Astrocyte (in vitro differentiated cells and primary cell): ENCODE measurements around the gene PLK1. TPM values are rescaled to one million over a fixed set of nuclear protein-coding genes. Genes with fewer than 3 reads are reported as not detected.

Source experiments
- DNase-seq: peaks from one replicate; pipeline ENCODE4 v3.0.0-alpha.2; 2010; ENCODE audit warnings: low read depth
- FAIRE-seq: peaks from 2 replicates; lab custom pipeline; 2011; peaks lifted over from hg19 to GRCh38; lab: Jason Lieb, UNC
- H2AFZ ChIP-seq: 2 replicates; pipeline ENCODE4 v1.6.0; 2012; ENCODE audit warnings: low read depth, low read length, inconsistent platforms
- H3K27ac ChIP-seq: 2 replicates; pipeline ENCODE4 v1.5.1; 2011; ENCODE audit warnings: low read depth, low read length, inconsistent platforms
- H3K27me3 ChIP-seq: 2 replicates; pipeline ENCODE4 v1.6.0; 2011; ENCODE audit warnings: low read length, inconsistent platforms; ENCODE audit not compliant: insufficient read depth
- H3K36me3 ChIP-seq: 2 replicates; pipeline ENCODE4 v1.5.1; 2011; ENCODE audit warnings: low read length, inconsistent platforms; ENCODE audit not compliant: insufficient read depth
- H3K4me1 ChIP-seq: 2 replicates; pipeline ENCODE4 v1.5.1; 2011; ENCODE audit warnings: low read length, inconsistent platforms; ENCODE audit not compliant: insufficient read depth
- H3K4me2 ChIP-seq: 2 replicates; pipeline ENCODE4 v1.6.0; 2012; ENCODE audit warnings: low read length, inconsistent platforms
- H3K4me3 ChIP-seq: 2 replicates; pipeline ENCODE4 v1.5.1; 2011; ENCODE audit warnings: low read depth, mild to moderate bottlenecking, low read length, inconsistent platforms; ENCODE audit not compliant: insufficient read depth
- H3K79me2 ChIP-seq: 2 replicates; pipeline ENCODE4 v1.6.0; 2012; ENCODE audit warnings: mild to moderate bottlenecking, low read length, inconsistent platforms; ENCODE audit not compliant: insufficient read depth
- H3K9ac ChIP-seq: 2 replicates; pipeline ENCODE4 v1.6.0; 2012; ENCODE audit warnings: mild to moderate bottlenecking, low read length, inconsistent platforms
- H3K9me3 ChIP-seq: 2 replicates; pipeline ENCODE4 v1.5.1; 2012; ENCODE audit warnings: low read depth, mild to moderate bottlenecking, low read length, inconsistent platforms; ENCODE audit not compliant: insufficient read depth
- H4K20me1 ChIP-seq: 2 replicates; pipeline ENCODE4 v1.6.0; 2012; ENCODE audit warnings: low read length, inconsistent platforms; ENCODE audit not compliant: insufficient read depth
- H3K27ac Mint-ChIP-seq: one replicate; pipeline ENCODE4 v1.8.0; 2021; ENCODE audit warnings: mild to moderate bottlenecking, mixed read lengths; ENCODE audit not compliant: unreplicated experiment
- H3K27me3 Mint-ChIP-seq: one replicate; pipeline ENCODE4 v1.8.0; 2021; ENCODE audit warnings: low read depth, mixed read lengths; ENCODE audit not compliant: unreplicated experiment
- H3K36me3 Mint-ChIP-seq: one replicate; pipeline ENCODE4 v1.8.0; 2021; ENCODE audit warnings: low read depth, mixed read lengths; ENCODE audit not compliant: unreplicated experiment
- H3K4me1 Mint-ChIP-seq: one replicate; pipeline ENCODE4 v1.8.0; 2021; ENCODE audit warnings: low read depth, mixed read lengths; ENCODE audit not compliant: unreplicated experiment
- H3K4me3 Mint-ChIP-seq: one replicate; pipeline ENCODE4 v1.8.0; 2021; ENCODE audit warnings: mild to moderate bottlenecking, moderate library complexity, mixed read lengths; ENCODE audit not compliant: unreplicated experiment
- H3K9me3 Mint-ChIP-seq: one replicate; pipeline ENCODE4 v1.8.0; 2021; ENCODE audit warnings: mild to moderate bottlenecking, mixed read lengths; ENCODE audit not compliant: unreplicated experiment
- EZH2 ChIP-seq: IDR thresholded peaks from 2 replicates; pipeline ENCODE4 v1.6.1; 2012; ENCODE audit warnings: mild to moderate bottlenecking, low read length, inconsistent platforms; ENCODE audit not compliant: insufficient read depth
- total RNA-seq: library from RNA; stranded (reverse); gene quantifications from 2 replicates; pipeline ENCODE4 v1.2.1, GENCODE V29; 2021
- TF ChIP-seq, protein P1 (sequence below): IDR thresholded peaks from 2 replicates; pipeline ENCODE4 v1.5.1; 2011; ENCODE audit warnings: low read depth, mild to moderate bottlenecking, inconsistent platforms, low read length, moderate library complexity; ENCODE audit not compliant: insufficient read depth

The PLK1 gene
- total RNA-seq, 1 donor from 2014 or later, result 10.5 TPM

DNA sequence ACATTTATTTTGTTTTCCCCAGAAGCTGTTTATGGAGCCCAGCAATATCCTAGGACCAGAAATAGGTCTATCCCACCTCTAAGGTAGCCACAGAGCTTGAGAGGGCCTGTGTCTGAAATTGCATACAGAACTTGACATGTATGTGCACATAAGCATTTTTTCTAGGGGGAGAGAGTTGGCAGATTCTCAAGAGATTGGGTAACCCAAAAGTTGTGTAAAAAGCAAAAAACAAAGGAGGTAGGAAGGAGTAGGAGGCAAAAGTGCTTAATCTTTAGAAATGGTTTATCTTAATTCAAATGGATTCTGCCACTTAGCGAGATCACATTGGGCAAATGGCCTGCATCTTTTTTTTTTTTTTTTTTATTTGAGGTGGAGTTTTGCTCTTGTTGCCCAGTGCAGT is 3.5 kb downstream of the PLK1 start:
- H3K4me3 ChIP-seq, result no peak overlapping the region
- peaks cover 23% of the 10 kb centered on the region for H3K4me1 ChIP-seq
- H4K20me1 ChIP-seq, result peaks cover 47% of the 10 kb centered on the region
- peaks cover 67% of the 10 kb centered on the region for H3K79me2 ChIP-seq
- H3K4me1 Mint-ChIP-seq, result peaks cover 9% of the 10 kb centered on the region
- H3K9me3 Mint-ChIP-seq, result no peaks in the 10 kb centered on the region
- no peak overlapping the region for H3K27ac Mint-ChIP-seq
- H2AFZ ChIP-seq, result no peak overlapping the region
- no peak for DNase-seq
- no peaks in the 10 kb centered on the region for H3K27me3 Mint-ChIP-seq
- H3K9ac ChIP-seq, result no peak overlapping the region
- no peak overlapping the region for H3K4me2 ChIP-seq
- TF ChIP-seq EZH2, result no peak
- TF ChIP-seq, protein P1, sequence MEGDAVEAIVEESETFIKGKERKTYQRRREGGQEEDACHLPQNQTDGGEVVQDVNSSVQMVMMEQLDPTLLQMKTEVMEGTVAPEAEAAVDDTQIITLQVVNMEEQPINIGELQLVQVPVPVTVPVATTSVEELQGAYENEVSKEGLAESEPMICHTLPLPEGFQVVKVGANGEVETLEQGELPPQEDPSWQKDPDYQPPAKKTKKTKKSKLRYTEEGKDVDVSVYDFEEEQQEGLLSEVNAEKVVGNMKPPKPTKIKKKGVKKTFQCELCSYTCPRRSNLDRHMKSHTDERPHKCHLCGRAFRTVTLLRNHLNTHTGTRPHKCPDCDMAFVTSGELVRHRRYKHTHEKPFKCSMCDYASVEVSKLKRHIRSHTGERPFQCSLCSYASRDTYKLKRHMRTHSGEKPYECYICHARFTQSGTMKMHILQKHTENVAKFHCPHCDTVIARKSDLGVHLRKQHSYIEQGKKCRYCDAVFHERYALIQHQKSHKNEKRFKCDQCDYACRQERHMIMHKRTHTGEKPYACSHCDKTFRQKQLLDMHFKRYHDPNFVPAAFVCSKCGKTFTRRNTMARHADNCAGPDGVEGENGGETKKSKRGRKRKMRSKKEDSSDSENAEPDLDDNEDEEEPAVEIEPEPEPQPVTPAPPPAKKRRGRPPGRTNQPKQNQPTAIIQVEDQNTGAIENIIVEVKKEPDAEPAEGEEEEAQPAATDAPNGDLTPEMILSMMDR, result no peak
- no peaks in the 10 kb centered on the region for H3K27me3 ChIP-seq
- peaks cover 7% of the 10 kb centered on the region for H3K36me3 Mint-ChIP-seq
- H3K9me3 ChIP-seq, result no peaks in the 10 kb centered on the region
- peaks cover 36% of the 10 kb centered on the region for H3K36me3 ChIP-seq
- FAIRE-seq, result no peak
- H3K27ac ChIP-seq, result no peak overlapping the region
- no peak overlapping the region for H3K4me3 Mint-ChIP-seq

DNA sequence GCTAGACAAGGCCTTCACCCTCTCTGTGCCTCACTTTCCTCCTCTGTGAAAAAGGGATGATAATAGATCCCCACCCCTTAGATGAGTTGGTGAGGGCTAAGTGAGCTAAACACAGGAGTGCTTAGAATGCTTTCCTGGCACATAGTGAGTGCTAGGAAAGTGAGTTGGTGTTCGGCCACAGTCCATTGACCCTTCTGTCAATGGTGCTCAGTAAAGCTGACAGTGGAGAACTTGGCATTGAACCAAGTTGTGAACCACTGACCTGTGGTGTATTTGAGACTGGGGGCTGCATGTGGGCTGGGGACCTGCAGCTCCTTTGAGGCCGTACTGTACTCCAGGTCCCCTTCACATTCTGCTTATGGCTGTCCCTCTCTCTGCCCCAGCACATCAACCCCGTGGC is 4.8 kb downstream of the PLK1 start:
- Histone ChIP-seq H4K20me1 (peaks cover 59% of the 10 kb centered on the region), H3K4me1 (peaks cover 19% of the 10 kb centered on the region), H3K79me2 (peaks cover 72% of the 10 kb centered on the region), H3K27ac (no peak overlapping the region), H2AFZ (no peak overlapping the region), H3K4me2 (no peak overlapping the region), H3K9ac (no peak overlapping the region), H3K36me3 (peaks cover 47% of the 10 kb centered on the region), H3K9me3 (no peaks in the 10 kb centered on the region), H3K4me3 (no peak overlapping the region), H3K27me3 (no peaks in the 10 kb centered on the region)
- DNase-seq (no peak), FAIRE-seq (no peak)
- no peak overlapping the region for H3K4me3 Mint-ChIP-seq
- no peaks in the 10 kb centered on the region for H3K9me3 Mint-ChIP-seq
- H3K4me1 Mint-ChIP-seq, result peaks cover 9% of the 10 kb centered on the region
- TF ChIP-seq EZH2, result no peak
- TF ChIP-seq, protein P1, result no peak
- no peak overlapping the region for H3K27ac Mint-ChIP-seq
- H3K27me3 Mint-ChIP-seq, result no peaks in the 10 kb centered on the region
- H3K36me3 Mint-ChIP-seq, result peaks cover 17% of the 10 kb centered on the region

DNA sequence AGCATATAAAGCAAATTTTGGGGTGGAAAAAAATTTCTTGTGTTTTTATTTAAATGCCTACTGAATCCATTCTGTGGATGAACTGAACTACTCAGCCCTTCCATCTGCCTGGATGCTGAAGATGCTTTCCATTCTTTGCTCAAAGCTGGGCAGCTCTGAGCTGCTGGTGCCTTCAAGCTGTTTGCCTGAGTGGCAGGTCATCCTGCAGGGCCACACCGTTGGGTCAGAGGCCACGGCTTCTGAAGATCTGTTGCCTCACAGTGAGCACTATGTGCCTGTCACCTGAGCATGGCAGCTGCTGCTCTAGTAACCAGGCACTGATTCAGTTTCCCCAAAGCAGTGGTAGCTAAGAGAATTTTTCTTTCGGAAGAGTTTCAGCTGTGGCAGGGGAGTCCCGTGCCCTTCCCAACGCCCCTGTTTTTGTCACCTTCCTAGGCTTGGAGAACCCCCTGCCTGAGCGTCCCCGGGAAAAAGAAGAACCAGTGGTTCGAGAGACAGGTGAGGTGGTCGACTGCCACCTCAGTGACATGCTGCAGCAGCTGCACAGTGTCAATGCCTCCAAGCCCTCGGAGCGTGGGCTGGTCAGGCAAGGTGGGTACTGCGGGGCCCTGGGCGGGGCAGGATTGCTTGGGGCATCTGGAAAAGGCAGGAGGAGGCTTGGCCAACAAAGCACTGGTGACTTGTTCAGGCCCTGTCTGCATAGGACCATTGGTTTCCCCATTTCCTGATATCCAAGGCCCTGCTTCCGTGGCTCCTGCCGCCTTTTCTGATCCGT is 8.5 kb downstream of the PLK1 start:
- FAIRE-seq (no peak), DNase-seq (no peak)
- Histone ChIP-seq H3K9ac (no peak overlapping the region), H3K4me1 (no peaks in the 10 kb centered on the region), H3K79me2 (peaks cover 36% of the 10 kb centered on the region), H3K36me3 (peaks cover 61% of the 10 kb centered on the region), H4K20me1 (peaks cover 27% of the 10 kb centered on the region), H3K4me3 (no peak overlapping the region), H3K27ac (no peak overlapping the region), H2AFZ (no peak overlapping the region), H3K4me2 (no peak overlapping the region), H3K9me3 (no peaks in the 10 kb centered on the region), H3K27me3 (no peaks in the 10 kb centered on the region)
- Mint-ChIP-seq H3K27me3 (no peaks in the 10 kb centered on the region), H3K9me3 (no peaks in the 10 kb centered on the region), H3K27ac (no peak overlapping the region), H3K4me1 (no peaks in the 10 kb centered on the region), H3K4me3 (no peak overlapping the region), H3K36me3 (peaks cover 19% of the 10 kb centered on the region)
- TF ChIP-seq EZH2, result no peak
- TF ChIP-seq, protein P1, result no peak
